Measurements from ENCODE around the gene KIF6. TPM values are rescaled to one million over a fixed set of nuclear protein-coding genes. Genes with fewer than 3 reads are reported as not detected.

Gene KIF6
- total and polyA plus RNA-seq, 2 donors (not counting 1 experiment from before 2014, with no cell fraction given): not detected

DNA sequence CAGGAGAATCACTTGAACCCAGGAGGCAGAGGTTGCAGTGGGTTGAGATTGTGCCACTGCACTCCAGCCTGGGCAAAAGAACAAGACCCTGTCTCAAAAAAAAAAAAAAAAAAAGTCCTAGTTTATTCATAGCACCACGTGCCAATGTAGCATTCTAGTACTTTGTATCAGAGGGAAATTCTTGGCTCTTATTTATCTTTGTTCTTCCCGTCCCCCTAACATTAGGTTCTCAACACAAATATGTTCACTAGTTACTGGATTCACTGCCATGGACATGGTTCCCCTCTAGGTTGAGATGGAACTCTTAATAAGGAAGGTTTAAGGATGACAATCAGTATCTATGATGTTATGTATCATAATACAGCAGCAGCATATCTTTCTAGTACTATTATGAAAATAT, 178.5 kb downstream of the KIF6 start:
- H3K4me1 Mint-ChIP-seq: no peaks in the 10 kb centered on the region
- no peak for ATAC-seq (ENCODE audit: low read depth)

DNA sequence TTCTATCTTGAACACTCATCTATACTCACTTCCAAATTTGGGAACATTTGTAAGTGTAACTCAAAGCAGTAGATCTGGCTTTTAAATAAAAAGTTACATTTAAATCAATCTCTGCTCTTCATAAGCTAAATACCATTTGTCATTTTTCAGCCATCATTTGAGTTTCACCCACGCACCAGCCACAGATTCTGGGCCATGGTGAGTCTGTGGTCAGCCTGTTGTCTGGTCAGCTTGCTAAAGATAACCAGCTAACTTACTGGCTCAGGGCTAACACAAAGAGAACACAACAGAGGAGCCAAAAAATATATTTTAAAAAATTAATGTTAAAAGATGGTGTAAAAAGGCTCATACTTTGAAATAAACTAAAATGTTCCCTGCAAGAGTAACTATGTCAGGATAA, 181.3 kb downstream of the KIF6 start:
- Histone ChIP-seq H3K4me3 (ENCODE audit: control extremely low read depth in 1 of 5, extremely low read depth in 1 of 5, insufficient read depth in 1 of 5, low read depth in 2 of 5, low read length in 4 of 5) (no peak overlapping the region), H3K4me1 (ENCODE audit: control insufficient read depth in 2 of 2, insufficient read depth in 2 of 2, low read length in 2 of 2) (no peaks in the 10 kb centered on the region), H3K36me3 (replicated peaks in 1 of 2; ENCODE audit: control extremely low read depth in 1 of 2, control insufficient read depth in 1 of 2, extremely low read depth in 1 of 2, insufficient read depth in 2 of 2, low read length in 1 of 2) (no peaks in the 10 kb centered on the region), H3K9ac (ENCODE audit: low read length) (no peak overlapping the region), H2AFZ (ENCODE audit: insufficient read depth, low read depth, low read length, poor library complexity, severe bottlenecking) (no peak overlapping the region), H3K9me3 (ENCODE audit: control extremely low read depth in 1 of 3, control insufficient read depth in 2 of 3, insufficient read depth in 1 of 3, low read length in 2 of 3) (no peaks in the 10 kb centered on the region), H3K27me3 (replicated peaks in 1 of 4; ENCODE audit: control extremely low read depth in 1 of 4, control insufficient read depth in 3 of 4, insufficient read depth in 4 of 4, low read length in 3 of 4) (no peaks in the 10 kb centered on the region), H3K27ac (ENCODE audit: low read length in 2 of 2) (no peak overlapping the region), H3K4me2 (replicated peaks; ENCODE audit: low read depth, low read length, poor library complexity, severe bottlenecking) (no peak overlapping the region), H4K20me1 (ENCODE audit: control insufficient read depth, insufficient read depth, low read length, poor library complexity, severe bottlenecking) (no peaks in the 10 kb centered on the region), H3K79me2 (ENCODE audit: control insufficient read depth, insufficient read depth, low read length) (no peaks in the 10 kb centered on the region)
- CTCF ChIA-PET: no interaction called here
- POLR2A ChIA-PET: no interaction called here
- no CpG with 5 or more reads among the region's 1 CpG for WGBS (ENCODE audit: insufficient coverage)
- H3K4me3 Mint-ChIP-seq: no peak overlapping the region
- no peaks in the 10 kb centered on the region for H3K9me3 Mint-ChIP-seq (ENCODE audit: insufficient read depth)
- H3K27me3 Mint-ChIP-seq: peaks cover 20% of the 10 kb centered on the region
- no peak overlapping the region for H3K27ac Mint-ChIP-seq
- DNase-seq (no peak), ATAC-seq (ENCODE audit: low read depth) (no peak)
- TF ChIP-seq CTCF (IDR thresholded peaks at IDR 0.05) (no peak), EZH2 (IDR thresholded peaks at IDR 0.05; ENCODE audit: borderline replicate concordance, insufficient read depth, low read depth, low read length, poor library complexity, severe bottlenecking) (no peak)
- intact Hi-C loops (cut with micrococcal nuclease): no loop called here
- H3K4me1 Mint-ChIP-seq: no peaks in the 10 kb centered on the region

More for the DNA sequence above, 178.5 kb downstream of the KIF6 start:
- CTCF ChIA-PET: no interaction called here
- Histone ChIP-seq H3K4me1 (ENCODE audit: control insufficient read depth in 2 of 2, insufficient read depth in 2 of 2, low read length in 2 of 2) (no peaks in the 10 kb centered on the region), H3K79me2 (ENCODE audit: control insufficient read depth, insufficient read depth, low read length) (no peaks in the 10 kb centered on the region), H4K20me1 (ENCODE audit: control insufficient read depth, insufficient read depth, low read length, poor library complexity, severe bottlenecking) (no peaks in the 10 kb centered on the region), H2AFZ (ENCODE audit: insufficient read depth, low read depth, low read length, poor library complexity, severe bottlenecking) (no peak overlapping the region), H3K27me3 (replicated peaks in 1 of 4; ENCODE audit: control extremely low read depth in 1 of 4, control insufficient read depth in 3 of 4, insufficient read depth in 4 of 4, low read length in 3 of 4) (no peaks in the 10 kb centered on the region), H3K9me3 (ENCODE audit: control extremely low read depth in 1 of 3, control insufficient read depth in 2 of 3, insufficient read depth in 1 of 3, low read length in 2 of 3) (no peaks in the 10 kb centered on the region), H3K4me3 (ENCODE audit: control extremely low read depth in 1 of 5, extremely low read depth in 1 of 5, insufficient read depth in 1 of 5, low read depth in 2 of 5, low read length in 4 of 5) (no peak overlapping the region), H3K4me2 (replicated peaks; ENCODE audit: low read depth, low read length, poor library complexity, severe bottlenecking) (no peak overlapping the region), H3K27ac (ENCODE audit: low read length in 2 of 2) (no peak overlapping the region), H3K9ac (ENCODE audit: low read length) (no peak overlapping the region), H3K36me3 (replicated peaks in 1 of 2; ENCODE audit: control extremely low read depth in 1 of 2, control insufficient read depth in 1 of 2, extremely low read depth in 1 of 2, insufficient read depth in 2 of 2, low read length in 1 of 2) (no peaks in the 10 kb centered on the region)
- POLR2A ChIA-PET: no interaction called here
- no CpG with 5 or more reads among the region's 2 CpGs for WGBS (ENCODE audit: insufficient coverage)
- peaks cover 28% of the 10 kb centered on the region for H3K27me3 Mint-ChIP-seq
- DNase-seq: no peak
- no peak overlapping the region for H3K4me3 Mint-ChIP-seq
- TF ChIP-seq EZH2 (IDR thresholded peaks at IDR 0.05; ENCODE audit: borderline replicate concordance, insufficient read depth, low read depth, low read length, poor library complexity, severe bottlenecking) (no peak), CTCF (IDR thresholded peaks at IDR 0.05) (no peak)
- intact Hi-C loops (cut with micrococcal nuclease): no loop called here
- no peak overlapping the region for H3K27ac Mint-ChIP-seq
- H3K9me3 Mint-ChIP-seq (ENCODE audit: insufficient read depth): no peaks in the 10 kb centered on the region

Data from B cell (primary cell).